MM.1S (cell line): ENCODE measurements around the gene CREM.

Source experiments
- DNase-seq: peaks from one replicate; pipeline ENCODE4 v3.0.0-alpha.2; 2015
- H2AFZ ChIP-seq: fragments of 300-600 bp; sonication (generic); 2 replicates; pipeline ENCODE4 v1.6.0; 2016; ENCODE audit warnings: antibody characterized with exemption, low read length
- H3F3A ChIP-seq: fragments of 300-600 bp; sonication (generic); 2 replicates; pipeline ENCODE4 v1.6.1; 2016; ENCODE audit warnings: mild to moderate bottlenecking, antibody characterized with exemption, low read length, moderate library complexity, mixed read lengths; ENCODE audit not compliant: insufficient read depth
- H3K27ac ChIP-seq: fragments of 300-600 bp; sonication (generic); 2 replicates; pipeline ENCODE4 v1.5.1; 2016; ENCODE audit warnings: mild to moderate bottlenecking, low read length
- H3K27me3 ChIP-seq: fragments of 300-600 bp; sonication (generic); replicated peaks from 2 replicates; pipeline ENCODE4 v1.6.0; 2016; ENCODE audit warnings: low read length; ENCODE audit not compliant: insufficient read depth
- H3K36me3 ChIP-seq: fragments of 300-600 bp; sonication (generic); replicated peaks from 2 replicates; pipeline ENCODE4 v1.6.1; 2016; ENCODE audit warnings: mild to moderate bottlenecking, low read length, mixed read lengths; ENCODE audit not compliant: insufficient read depth
- H3K4me1 ChIP-seq: fragments of 300-600 bp; sonication (generic); 2 replicates; pipeline ENCODE4 v1.6.1; 2016; ENCODE audit warnings: low read length, mixed read lengths
- H3K4me2 ChIP-seq: fragments of 300-600 bp; sonication (generic); 2 replicates; pipeline ENCODE4 v1.6.0; 2016; ENCODE audit warnings: low read depth, low read length
- H3K4me3 ChIP-seq: fragments of 300-600 bp; sonication (generic); 2 replicates; pipeline ENCODE4 v1.5.1; 2016; ENCODE audit warnings: low read length, mixed read lengths
- H3K79me2 ChIP-seq: fragments of 300-600 bp; sonication (generic); 2 replicates; pipeline ENCODE4 v1.6.1; 2016; ENCODE audit warnings: mixed run types, low read length, mixed read lengths
- H3K9ac ChIP-seq: fragments of 300-600 bp; sonication (generic); 2 replicates; pipeline ENCODE4 v1.6.1; 2016; ENCODE audit warnings: low read length, mixed read lengths
- H3K9me2 ChIP-seq: fragments of 300-600 bp; sonication (generic); replicated peaks from 2 replicates; pipeline ENCODE4 v1.6.1; 2016; ENCODE audit warnings: mild to moderate bottlenecking, low read length, mixed read lengths; ENCODE audit not compliant: insufficient read depth
- H3K9me3 ChIP-seq: fragments of 300-600 bp; sonication (generic); replicated peaks from 2 replicates; pipeline ENCODE4 v1.6.1; 2016; ENCODE audit warnings: mild to moderate bottlenecking, low read length, mixed read lengths; ENCODE audit not compliant: insufficient read depth
- H4K20me1 ChIP-seq: fragments of 300-600 bp; sonication (generic); 2 replicates; pipeline ENCODE4 v1.6.1; 2016; ENCODE audit warnings: mild to moderate bottlenecking, low read length, moderate library complexity, mixed read lengths; ENCODE audit not compliant: insufficient read depth
- EZH2 ChIP-seq: fragments of 300-600 bp; sonication (generic); optimal IDR thresholded peaks from 2 replicates; pipeline ENCODE3; 2017; ENCODE audit warnings: low read depth, mild to moderate bottlenecking, antibody characterized with exemption, low read length, mixed read lengths
- EZH2phosphoT487 ChIP-seq: fragments of 300-600 bp; sonication (generic); IDR thresholded peaks from 2 replicates; pipeline ENCODE4 v1.6.1; 2018; ENCODE audit warnings: antibody characterized with exemption, low read length
- TF ChIP-seq, protein P1 (sequence below): fragments of 300-600 bp; sonication (generic); IDR thresholded peaks from 2 replicates; pipeline ENCODE4 v1.5.1; 2016; ENCODE audit warnings: antibody characterized with exemption, low read length, mixed read lengths

The CREM gene

DNA sequence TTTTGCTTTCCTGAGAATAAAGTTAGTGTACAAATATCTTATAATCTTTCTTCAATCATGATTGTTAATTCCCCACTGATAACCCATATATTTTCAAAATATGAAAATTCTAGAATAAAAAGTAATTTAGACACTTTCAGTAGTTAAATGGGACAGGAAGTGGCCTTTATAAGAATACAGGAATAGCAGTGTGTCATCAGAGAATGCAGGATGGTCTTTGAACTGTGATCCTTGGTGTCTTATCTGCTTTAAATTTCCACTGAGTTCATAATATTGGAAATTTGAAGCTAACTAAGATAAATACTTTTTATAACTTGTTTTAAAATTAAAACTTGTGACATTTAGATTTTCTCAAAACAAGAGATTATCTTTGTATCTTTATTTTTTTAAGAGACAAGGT lies 75.4 kb downstream of the CREM start:
- no peaks in the 10 kb centered on the region for H4K20me1 ChIP-seq
- no peaks in the 10 kb centered on the region for H3K36me3 ChIP-seq
- no peak overlapping the region for H3K27ac ChIP-seq
- TF ChIP-seq EZH2phosphoT487, result no peak
- TF ChIP-seq, protein P1, sequence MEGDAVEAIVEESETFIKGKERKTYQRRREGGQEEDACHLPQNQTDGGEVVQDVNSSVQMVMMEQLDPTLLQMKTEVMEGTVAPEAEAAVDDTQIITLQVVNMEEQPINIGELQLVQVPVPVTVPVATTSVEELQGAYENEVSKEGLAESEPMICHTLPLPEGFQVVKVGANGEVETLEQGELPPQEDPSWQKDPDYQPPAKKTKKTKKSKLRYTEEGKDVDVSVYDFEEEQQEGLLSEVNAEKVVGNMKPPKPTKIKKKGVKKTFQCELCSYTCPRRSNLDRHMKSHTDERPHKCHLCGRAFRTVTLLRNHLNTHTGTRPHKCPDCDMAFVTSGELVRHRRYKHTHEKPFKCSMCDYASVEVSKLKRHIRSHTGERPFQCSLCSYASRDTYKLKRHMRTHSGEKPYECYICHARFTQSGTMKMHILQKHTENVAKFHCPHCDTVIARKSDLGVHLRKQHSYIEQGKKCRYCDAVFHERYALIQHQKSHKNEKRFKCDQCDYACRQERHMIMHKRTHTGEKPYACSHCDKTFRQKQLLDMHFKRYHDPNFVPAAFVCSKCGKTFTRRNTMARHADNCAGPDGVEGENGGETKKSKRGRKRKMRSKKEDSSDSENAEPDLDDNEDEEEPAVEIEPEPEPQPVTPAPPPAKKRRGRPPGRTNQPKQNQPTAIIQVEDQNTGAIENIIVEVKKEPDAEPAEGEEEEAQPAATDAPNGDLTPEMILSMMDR, result no peak
- no peak for TF ChIP-seq EZH2
- H3K9me3 ChIP-seq, result no peaks in the 10 kb centered on the region
- H3K4me1 ChIP-seq, result no peaks in the 10 kb centered on the region
- H3K9ac ChIP-seq, result no peak overlapping the region
- H3K4me3 ChIP-seq, result no peak overlapping the region
- H3K79me2 ChIP-seq, result no peaks in the 10 kb centered on the region
- H3F3A ChIP-seq, result no peaks in the 10 kb centered on the region
- no peaks in the 10 kb centered on the region for H3K9me2 ChIP-seq
- H2AFZ ChIP-seq, result no peak overlapping the region
- no peak for DNase-seq
- no peak overlapping the region for H3K4me2 ChIP-seq
- no peaks in the 10 kb centered on the region for H3K27me3 ChIP-seq

- Histone ChIP-seq H2AFZ (no peak overlapping the region), H3K4me2 (no peak overlapping the region), H3K9me3 (no peaks in the 10 kb centered on the region), H4K20me1 (no peaks in the 10 kb centered on the region), H3K36me3 (no peaks in the 10 kb centered on the region), H3K9ac (no peak overlapping the region), H3K27ac (no peak overlapping the region), H3K4me1 (peaks cover 4% of the 10 kb centered on the region), H3K9me2 (no peaks in the 10 kb centered on the region), H3K79me2 (no peaks in the 10 kb centered on the region), H3K4me3 (no peak overlapping the region), H3K27me3 (no peaks in the 10 kb centered on the region), H3F3A (0 out of 2 replicates have a peak, but pooled peaks cover under 1% of the 10 kb centered on the region)
- TF ChIP-seq EZH2phosphoT487, result no peak
- no peak for TF ChIP-seq EZH2
- TF ChIP-seq, protein P1, result no peak
- DNase-seq, result no peak
Measured at GRCh38 chr10:35203745-35204144, 77.1 kb downstream of the CREM start.

DNA sequence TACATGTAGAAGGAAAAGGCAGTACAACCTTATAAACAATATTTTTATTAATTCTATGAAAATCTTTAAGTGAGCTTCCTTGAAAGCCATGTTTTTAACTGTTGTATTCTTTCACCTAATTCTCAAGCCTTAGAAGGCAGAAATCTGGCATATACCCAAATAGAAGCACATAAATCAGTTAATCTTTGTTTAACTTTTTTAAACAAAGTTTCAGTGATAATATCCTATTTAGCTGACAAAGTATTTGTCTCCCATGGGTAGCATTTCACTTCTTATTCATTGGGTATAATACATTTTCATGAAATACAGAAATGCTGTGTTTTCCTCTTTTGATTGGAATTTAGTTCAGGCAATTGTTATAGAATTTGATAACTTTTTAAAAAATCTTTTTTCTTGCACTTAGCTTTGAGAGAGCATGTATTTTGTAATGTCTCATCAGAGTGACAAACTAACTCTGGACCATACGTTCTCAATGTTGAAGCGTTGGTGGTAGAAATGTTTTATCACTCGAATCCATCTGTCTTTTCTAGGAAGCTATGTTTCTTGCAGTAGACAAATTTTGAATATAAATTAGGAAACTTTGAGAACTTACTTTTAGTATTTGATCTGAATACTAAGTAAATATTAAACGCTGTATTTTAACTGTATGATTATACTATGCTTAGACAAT lies 78.1 kb downstream of the CREM start:
- no peaks in the 10 kb centered on the region for H3K9me3 ChIP-seq
- H3F3A ChIP-seq, result 0 out of 2 replicates have a peak, but pooled peaks cover 5% of the 10 kb centered on the region
- H3K9me2 ChIP-seq, result no peaks in the 10 kb centered on the region
- no peaks in the 10 kb centered on the region for H3K79me2 ChIP-seq
- H3K4me2 ChIP-seq, result no peak overlapping the region
- H3K4me3 ChIP-seq, result no peak overlapping the region
- peaks cover 10% of the 10 kb centered on the region for H3K4me1 ChIP-seq
- no peak overlapping the region for H2AFZ ChIP-seq
- no peak overlapping the region for H3K27ac ChIP-seq
- no peaks in the 10 kb centered on the region for H4K20me1 ChIP-seq
- TF ChIP-seq, protein P1, result no peak
- no peak for TF ChIP-seq EZH2phosphoT487
- no peak for TF ChIP-seq EZH2
- no peak overlapping the region for H3K9ac ChIP-seq
- peaks cover 5% of the 10 kb centered on the region; the same call in 1 of the 2 replicates for H3K27me3 ChIP-seq
- DNase-seq, result no peak
- H3K36me3 ChIP-seq, result no peaks in the 10 kb centered on the region
